ENCODE measurements around the gene TLE1.

The TLE1 gene

GRCh38 chr9:81686614-81687520 lies 2.5 kb downstream of the TLE1 start:
- DNase-seq (ENCODE audit: low read depth) = peak; percentile 76
- TF ChIP-seq, protein P1, sequence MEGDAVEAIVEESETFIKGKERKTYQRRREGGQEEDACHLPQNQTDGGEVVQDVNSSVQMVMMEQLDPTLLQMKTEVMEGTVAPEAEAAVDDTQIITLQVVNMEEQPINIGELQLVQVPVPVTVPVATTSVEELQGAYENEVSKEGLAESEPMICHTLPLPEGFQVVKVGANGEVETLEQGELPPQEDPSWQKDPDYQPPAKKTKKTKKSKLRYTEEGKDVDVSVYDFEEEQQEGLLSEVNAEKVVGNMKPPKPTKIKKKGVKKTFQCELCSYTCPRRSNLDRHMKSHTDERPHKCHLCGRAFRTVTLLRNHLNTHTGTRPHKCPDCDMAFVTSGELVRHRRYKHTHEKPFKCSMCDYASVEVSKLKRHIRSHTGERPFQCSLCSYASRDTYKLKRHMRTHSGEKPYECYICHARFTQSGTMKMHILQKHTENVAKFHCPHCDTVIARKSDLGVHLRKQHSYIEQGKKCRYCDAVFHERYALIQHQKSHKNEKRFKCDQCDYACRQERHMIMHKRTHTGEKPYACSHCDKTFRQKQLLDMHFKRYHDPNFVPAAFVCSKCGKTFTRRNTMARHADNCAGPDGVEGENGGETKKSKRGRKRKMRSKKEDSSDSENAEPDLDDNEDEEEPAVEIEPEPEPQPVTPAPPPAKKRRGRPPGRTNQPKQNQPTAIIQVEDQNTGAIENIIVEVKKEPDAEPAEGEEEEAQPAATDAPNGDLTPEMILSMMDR (conservative IDR thresholded peaks at IDR 0.05; ENCODE audit: control insufficient read depth, insufficient read depth, low read depth, low read length) = peak; percentile 43
- peak overlapping the region; percentile 65 for H3K4me3 ChIP-seq (ENCODE audit: control insufficient read depth, low read depth, low read length)

DNA sequence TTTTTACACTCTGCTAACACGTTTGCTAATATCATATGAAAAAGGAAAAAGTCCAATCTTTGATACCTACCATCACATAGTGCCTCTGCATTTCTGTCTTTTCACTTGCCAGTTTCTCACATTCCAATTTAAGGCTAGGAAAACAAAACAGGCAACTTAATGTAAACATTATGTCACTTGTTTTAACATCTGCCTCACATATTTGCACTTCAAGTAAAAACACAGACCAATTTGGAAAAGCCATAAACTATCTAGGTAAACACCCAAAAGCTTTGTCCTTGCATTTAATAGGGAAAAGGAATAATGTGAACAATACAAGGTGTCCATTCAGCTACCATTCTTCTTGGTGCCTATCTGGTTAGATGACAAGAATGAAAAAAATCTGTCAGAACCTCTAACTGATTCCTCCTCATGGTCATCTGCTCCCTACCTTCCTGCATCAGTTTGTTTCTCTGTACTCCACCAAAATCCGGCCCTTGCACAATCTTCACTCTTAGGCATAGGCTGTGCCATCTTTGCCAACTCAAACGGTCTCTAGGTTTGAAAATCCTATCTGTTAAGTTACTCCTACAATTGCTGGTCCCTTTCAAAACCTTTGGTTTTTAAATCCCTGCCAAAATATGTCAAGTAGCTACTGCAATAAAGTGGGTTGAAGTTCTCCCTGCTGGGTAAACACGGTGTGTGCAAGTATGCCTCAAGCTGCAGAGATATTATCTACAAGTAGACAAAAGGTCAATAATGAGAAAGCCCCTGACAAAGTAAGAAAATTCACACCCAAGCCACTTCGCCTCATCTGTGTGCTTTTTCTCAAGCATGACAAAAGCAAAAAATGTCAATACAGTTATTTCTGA lies 3.4 kb downstream of the TLE1 start:
- TF ChIP-seq, protein P1 (conservative IDR thresholded peaks at IDR 0.05; ENCODE audit: control insufficient read depth, insufficient read depth, low read depth, low read length) = peak; percentile 18
- H3K4me3 ChIP-seq (ENCODE audit: control insufficient read depth, low read depth, low read length) = no peak overlapping the region
- peak; percentile 42 for DNase-seq (ENCODE audit: low read depth)

DNA sequence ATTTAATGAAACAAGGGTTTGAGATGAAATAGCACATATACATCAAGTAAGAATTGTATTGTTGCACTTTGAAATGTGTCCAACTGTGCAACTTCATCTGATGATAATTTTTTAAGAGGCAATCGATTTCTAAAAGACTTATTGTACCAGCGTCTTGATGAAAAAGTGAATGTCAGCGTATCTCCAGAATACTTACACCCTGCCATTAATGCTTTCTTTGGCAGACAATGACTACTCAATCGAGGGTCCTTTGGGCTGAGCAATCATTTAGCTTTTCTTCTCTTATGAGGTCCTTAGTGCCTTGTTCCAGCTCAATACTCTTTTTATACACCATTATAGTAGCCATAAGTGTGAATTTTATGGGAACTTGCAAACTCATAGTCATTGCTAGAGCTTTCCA lies 4.7 kb downstream of the TLE1 start:
- no peak for DNase-seq (ENCODE audit: low read depth)
- TF ChIP-seq, protein P1 (conservative IDR thresholded peaks at IDR 0.05; ENCODE audit: control insufficient read depth, insufficient read depth, low read depth, low read length) = no peak
- H3K4me3 ChIP-seq (ENCODE audit: control insufficient read depth, low read depth, low read length) = no peak overlapping the region

DNA sequence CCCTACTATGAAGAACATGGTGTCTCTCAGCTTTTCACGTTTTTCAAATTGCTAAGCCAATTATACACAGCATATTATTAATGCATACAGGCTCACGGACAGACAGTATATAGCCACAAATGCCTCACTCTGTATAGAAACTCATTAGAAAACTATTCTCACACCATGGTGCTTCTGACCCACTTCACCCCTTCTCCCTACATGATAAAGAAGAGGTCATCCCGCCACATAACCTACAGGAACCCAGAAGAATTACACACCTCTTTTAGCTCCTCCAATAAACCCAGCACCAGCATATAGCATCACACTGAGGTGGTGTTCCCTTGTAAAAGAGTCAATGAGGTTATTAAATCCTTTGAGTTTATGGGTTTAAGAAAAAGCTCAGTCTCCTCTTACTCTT lies 5.6 kb downstream of the TLE1 start:
- DNase-seq (ENCODE audit: low read depth) = no peak
- no peak overlapping the region for H3K4me3 ChIP-seq (ENCODE audit: control insufficient read depth, low read depth, low read length)
- TF ChIP-seq, protein P1 (conservative IDR thresholded peaks at IDR 0.05; ENCODE audit: control insufficient read depth, insufficient read depth, low read depth, low read length) = no peak

DNA sequence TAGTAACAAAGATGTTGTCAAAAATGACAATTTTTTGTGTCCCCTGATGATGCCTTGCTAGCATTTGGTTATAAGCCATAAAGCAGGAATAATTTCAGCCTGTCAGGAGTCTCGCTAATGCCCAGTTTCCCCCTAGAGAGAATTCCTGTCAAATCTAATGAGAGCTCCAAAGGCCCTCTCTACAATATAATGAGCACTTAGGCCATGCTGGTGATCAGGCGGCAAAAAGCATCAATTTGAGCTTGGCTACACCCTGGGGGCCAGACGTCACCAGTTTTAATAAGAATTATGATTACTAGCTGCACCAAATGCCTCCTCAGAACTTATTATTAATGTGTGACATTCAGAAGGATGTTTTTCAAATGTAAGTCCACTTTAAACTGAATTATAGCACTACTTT lies 6.1 kb downstream of the TLE1 start:
- no peak for DNase-seq (ENCODE audit: low read depth)
- TF ChIP-seq, protein P1 (conservative IDR thresholded peaks at IDR 0.05; ENCODE audit: control insufficient read depth, insufficient read depth, low read depth, low read length) = no peak
- no peak overlapping the region for H3K4me3 ChIP-seq (ENCODE audit: control insufficient read depth, low read depth, low read length)

DNA sequence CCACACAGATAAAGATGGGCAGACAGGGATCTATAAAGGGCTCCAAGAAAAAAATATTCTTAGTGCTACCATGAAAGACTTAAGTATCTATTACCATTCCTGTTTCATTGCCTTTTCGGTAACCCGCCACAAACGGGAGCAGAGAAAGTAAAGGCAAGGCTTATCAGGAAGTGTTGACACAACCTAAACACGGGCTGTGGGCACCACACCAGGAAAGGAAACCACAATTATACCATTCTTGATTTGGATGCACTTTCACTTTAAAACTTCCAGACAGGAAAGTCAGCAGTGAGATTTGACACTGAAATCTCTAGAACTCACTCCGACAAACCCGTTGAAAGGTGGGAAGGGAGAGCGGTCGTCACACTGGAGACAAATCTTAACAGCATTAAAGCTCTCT lies 6.5 kb downstream of the TLE1 start:
- H3K4me3 ChIP-seq (ENCODE audit: control insufficient read depth, low read depth, low read length) = no peak overlapping the region
- DNase-seq (ENCODE audit: low read depth) = no peak
- TF ChIP-seq, protein P1 (conservative IDR thresholded peaks at IDR 0.05; ENCODE audit: control insufficient read depth, insufficient read depth, low read depth, low read length) = no peak
